Measurements from ENCODE around the gene TPM2.
"Not testable (repeated sequence)": the region's sequence is repeated elsewhere in the genome, so short reads cannot be mapped to it uniquely, and the experiment has no call there.

DNA sequence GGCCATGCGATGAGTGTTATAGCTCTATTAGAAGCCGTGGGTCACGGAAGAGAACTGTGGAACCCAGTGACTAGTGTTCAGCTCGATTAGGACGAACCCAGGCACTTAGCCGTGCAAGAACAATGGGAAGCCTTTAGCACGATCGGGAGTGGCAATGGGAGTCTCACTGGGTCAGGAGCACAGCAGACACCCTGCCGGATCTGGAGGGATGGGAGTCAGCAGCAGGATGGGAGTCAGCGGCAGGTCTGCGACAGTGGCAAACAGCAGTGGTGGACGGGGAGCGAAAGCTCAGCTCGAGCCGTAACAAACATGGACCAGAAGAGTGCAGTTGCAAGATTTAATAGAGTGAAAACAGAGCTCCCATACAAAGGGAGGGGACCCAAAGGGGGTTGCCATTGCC, 49.3 kb downstream of the TPM2 start:
- TF ChIP-seq, protein P1, sequence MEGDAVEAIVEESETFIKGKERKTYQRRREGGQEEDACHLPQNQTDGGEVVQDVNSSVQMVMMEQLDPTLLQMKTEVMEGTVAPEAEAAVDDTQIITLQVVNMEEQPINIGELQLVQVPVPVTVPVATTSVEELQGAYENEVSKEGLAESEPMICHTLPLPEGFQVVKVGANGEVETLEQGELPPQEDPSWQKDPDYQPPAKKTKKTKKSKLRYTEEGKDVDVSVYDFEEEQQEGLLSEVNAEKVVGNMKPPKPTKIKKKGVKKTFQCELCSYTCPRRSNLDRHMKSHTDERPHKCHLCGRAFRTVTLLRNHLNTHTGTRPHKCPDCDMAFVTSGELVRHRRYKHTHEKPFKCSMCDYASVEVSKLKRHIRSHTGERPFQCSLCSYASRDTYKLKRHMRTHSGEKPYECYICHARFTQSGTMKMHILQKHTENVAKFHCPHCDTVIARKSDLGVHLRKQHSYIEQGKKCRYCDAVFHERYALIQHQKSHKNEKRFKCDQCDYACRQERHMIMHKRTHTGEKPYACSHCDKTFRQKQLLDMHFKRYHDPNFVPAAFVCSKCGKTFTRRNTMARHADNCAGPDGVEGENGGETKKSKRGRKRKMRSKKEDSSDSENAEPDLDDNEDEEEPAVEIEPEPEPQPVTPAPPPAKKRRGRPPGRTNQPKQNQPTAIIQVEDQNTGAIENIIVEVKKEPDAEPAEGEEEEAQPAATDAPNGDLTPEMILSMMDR (IDR thresholded peaks at IDR 0.05), result not testable (repeated sequence)
- not testable (repeated sequence) for TF ChIP-seq CHD2 (IDR thresholded peaks at IDR 0.05; ENCODE audit: low read length, partially characterized antibody); POLR2AphosphoS5 (IDR thresholded peaks at IDR 0.05; ENCODE audit: low read depth, low read length); NRF1 (IDR thresholded peaks at IDR 0.05; ENCODE audit: low read depth, low read length); JUND (IDR thresholded peaks at IDR 0.05); RAD21 (IDR thresholded peaks at IDR 0.05; ENCODE audit: low read length); RFX5 (IDR thresholded peaks at IDR 0.05; ENCODE audit: low read length); GABPA (IDR thresholded peaks at IDR 0.05; ENCODE audit: low read depth); FOXM1 (IDR thresholded peaks at IDR 0.05; ENCODE audit: low read depth); USF1 (IDR thresholded peaks at IDR 0.05; ENCODE audit: borderline replicate concordance, low read depth); TAF1 (IDR thresholded peaks at IDR 0.05; ENCODE audit: borderline replicate concordance, low read depth, low read length); GATA2 (CRISPR knock-in tag; IDR thresholded peaks at IDR 0.05); YY1 (IDR thresholded peaks at IDR 0.05; ENCODE audit: low read depth); FOSL2 (IDR thresholded peaks at IDR 0.05; ENCODE audit: borderline replicate concordance, low read depth)

Data from SK-N-SH (cell line).